SIG-M5 (cell line): ENCODE results near the gene CHD1.
A peak's percentile ranks its signal among the peaks of the same experiment; 100 is the strongest.
"Not testable (repeated sequence)": the region's sequence is repeated elsewhere in the genome, so short reads cannot be mapped to it uniquely, and the experiment has no call there.

Source experiments
- DNase-seq: peaks from one replicate; lab custom pipeline; 2025; lab: John Stamatoyannopoulos, UW

CHD1 gene

DNA sequence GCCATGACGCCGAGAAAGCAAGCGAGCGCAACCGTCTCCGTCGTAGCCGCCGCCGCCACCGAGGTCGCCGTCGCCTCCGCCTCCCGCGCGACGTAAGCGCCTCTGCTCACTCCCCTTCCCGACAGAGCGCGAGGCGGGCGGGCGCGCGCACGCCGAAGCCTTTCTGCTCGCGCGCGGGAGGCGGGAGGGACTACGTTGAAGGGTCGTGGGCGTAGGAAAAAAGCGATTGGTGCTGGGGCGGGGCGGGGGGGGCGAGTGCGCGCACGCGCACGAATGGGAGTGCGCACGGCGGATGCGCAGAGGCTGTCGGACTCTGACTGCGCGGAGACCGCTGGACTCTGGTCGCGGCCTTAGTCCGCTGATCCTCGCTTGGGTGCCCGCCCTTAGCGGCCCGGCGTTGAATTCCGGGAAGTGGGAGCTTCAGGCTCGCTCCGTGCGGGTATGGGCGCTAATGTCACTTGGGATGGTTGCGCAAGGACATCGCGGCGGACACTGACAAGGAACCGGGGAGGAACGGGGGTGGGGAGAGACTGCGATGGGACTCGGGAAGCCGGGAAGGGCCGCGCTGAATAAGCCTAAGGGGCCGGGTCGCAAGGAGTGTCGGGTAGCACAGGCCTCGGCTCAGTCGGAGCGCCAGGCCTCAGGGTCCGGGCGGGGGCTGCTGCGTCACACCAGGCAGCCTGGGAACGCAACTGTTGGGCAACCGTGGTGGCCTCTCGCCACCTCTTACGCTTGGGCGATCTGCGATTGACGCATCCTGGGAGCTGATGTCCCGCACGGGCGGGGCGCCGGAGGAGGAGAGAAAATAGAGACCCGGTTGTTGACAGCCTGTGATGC is at the start of gene CHD1:
TSS of gene CHD1 (minus strand) at position 135 of the 837 bp plus-strand sequence. CDS start 2,621 bp downstream, outside the sequence.
- peak; percentile 92 for DNase-seq

GRCh38 chr5:98978528-98978927 is 49.7 kb upstream of the CHD1 start:
- DNase-seq = no peak

GRCh38 chr5:98977723-98978122 is 48.9 kb upstream of the CHD1 start:
- DNase-seq = no peak

- DNase-seq = no peak
Observed at GRCh38 chr5:98975682-98976407, 47.0 kb upstream of the CHD1 start.

DNA sequence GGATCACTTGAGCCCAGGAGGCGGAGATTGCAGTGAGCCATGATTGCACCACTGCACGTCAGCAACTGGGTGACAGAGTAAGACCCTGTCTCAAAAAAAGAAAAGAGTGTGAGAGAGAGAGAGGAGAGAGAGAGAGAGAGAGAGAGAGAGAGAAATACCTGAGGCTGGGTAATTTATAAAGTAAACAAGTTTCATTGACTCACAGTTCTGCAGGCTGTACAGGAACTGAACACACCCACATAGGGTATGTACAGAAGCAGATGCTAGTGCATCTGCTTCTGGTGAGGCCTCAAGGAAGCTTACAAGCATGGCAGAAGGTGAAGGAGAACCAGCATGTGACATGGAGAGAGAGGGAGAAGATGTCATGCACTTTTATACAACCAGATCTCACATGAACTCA is 46.4 kb upstream of the CHD1 start:
- DNase-seq = no peak

DNA sequence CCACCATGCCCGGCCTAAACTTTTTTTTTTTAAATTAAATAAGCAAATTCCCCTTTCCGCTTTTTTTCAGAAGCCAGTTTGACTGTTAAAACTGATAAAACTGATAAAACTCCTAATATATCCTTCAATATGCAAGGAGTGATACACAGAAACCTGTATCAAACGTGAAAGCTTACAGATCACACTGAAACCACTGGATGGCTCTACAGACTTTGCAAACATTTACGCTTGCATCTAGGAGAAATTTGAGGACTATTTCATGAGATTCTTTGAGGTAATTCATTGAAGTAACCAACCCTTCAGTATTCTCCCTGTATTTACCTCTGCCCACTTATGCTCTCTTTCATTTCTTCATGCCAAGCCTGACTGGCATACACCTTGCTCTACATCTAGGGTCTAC is 40.6 kb upstream of the CHD1 start:
- no peak for DNase-seq

DNA sequence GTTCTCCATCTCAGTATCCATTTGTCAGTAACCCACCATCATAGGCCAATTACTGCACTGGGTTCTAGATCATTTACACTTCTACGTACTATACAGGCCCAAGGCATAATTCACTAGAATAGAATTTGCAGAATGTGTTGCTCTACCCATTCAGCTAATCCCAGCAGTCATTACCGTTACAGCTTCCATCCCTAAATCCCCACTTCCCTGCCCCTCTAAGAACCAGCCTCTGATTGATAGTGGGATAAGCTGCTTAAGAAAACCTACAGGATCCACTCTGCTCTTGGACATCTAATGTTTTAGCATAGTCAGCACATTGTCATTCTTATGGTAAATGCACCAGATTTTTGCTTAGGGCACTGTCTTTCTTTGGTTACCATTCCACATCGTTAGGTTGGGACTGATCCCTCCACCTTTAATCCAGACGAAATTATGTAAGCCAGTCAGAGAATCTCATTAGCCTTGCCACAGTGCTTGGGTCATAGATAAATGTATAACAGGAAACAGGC is 39.3 kb upstream of the CHD1 start:
- DNase-seq = no peak

- no peak for DNase-seq
Observed at GRCh38 chr5:98965226-98965625, 36.4 kb upstream of the CHD1 start.

- no peak for DNase-seq
Observed at GRCh38 chr5:98964621-98965020, 35.8 kb upstream of the CHD1 start.

DNA sequence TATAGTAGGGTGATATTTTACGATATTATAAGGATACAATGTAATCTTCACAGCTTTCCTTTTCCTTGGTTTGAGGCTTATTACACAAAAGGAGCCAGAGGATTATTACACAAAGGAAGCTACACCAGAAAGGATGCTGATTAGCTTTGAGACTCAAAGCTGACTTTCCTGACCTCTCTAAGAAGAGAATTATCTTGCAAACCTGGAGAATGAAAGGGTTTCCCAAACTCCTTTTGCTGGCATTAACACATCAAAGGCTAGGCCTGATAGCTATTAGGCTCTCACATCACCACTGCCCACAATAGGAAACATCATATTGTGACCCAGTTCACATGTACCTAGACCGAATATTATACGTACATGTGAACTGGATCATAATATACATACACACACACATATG is 34.2 kb upstream of the CHD1 start:
- no peak for DNase-seq

DNA sequence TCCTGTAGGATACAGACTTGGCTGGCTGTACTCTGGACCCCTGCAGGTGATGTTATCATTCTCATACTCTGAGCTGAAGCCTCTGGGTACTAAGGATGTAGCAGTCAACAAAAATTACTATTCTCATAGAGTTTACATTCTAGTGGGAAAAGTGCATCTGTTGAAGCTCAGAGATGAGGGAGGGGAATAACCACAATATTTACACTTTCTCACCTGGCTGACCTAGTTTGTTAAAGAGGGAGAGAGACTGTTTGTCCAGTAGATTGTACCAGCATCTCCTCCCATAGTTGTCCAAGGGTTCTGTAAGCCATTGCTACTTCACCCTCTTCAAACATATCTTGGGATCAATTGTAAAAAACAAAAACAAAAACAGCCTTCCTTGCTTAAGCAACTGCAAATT is 33.8 kb upstream of the CHD1 start:
- DNase-seq = no peak

DNA sequence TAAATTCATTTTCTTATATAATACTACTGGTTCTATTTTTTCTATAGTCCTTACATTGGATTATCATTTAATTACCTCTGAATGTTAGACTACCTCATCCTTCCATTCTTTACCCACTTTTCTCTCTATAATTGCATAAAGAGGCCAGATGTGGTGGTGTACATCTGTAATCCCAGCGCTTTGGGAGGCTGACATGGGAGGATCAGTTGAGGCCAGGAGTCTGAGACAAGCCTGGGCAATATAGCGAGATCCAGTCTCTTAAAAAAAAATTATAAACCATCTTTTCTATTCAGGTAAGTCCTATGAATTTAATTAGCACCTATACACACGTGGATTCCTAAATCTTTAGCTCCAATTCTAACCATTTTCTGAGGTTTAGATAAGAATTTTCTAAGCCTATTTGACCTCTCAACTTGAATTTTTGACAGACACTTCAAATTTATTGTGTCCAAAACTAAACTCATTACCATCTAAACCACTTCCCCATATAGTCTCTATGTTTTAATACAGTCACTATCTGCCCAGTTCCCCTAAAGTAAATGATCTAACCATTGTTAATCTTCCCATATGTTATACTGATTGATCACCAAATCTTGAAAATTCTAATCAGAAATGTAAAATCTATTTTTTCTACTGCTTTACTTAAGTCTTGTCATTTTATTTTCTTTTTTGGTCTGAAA is 33.0 kb upstream of the CHD1 start:
- no peak for DNase-seq

DNA sequence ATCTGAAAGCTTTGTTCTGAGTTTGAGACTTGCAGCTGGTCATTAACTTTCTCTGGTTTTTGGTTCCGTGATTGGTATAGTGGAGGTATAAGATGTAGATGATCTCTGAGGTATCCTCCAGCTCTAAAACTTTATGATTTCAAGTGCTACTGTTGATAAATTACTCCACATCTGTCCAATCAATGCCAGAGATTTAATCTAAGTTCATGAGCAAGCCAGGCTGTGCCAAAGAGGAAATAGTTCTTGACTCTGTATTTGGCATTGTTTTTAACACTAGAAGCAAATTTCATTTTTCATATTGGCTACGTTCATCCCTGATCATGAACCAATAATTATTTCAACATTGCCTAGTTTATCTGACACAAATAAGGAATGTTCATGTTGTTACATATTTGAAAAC is 28.5 kb upstream of the CHD1 start:
- no peak for DNase-seq

GRCh38 chr5:98955888-98956287 is 27.1 kb upstream of the CHD1 start:
- DNase-seq = not testable (repeated sequence)

- DNase-seq = not testable (repeated sequence)
Observed at GRCh38 chr5:98955471-98955870, 26.7 kb upstream of the CHD1 start.

- DNase-seq = no peak
Observed at GRCh38 chr5:98954392-98955028, 25.7 kb upstream of the CHD1 start.

- DNase-seq = no peak
Observed at GRCh38 chr5:98942847-98943246, 14.0 kb upstream of the CHD1 start.

- DNase-seq = peak; percentile 60
Observed at GRCh38 chr5:98941131-98941883, 12.5 kb upstream of the CHD1 start.

DNA sequence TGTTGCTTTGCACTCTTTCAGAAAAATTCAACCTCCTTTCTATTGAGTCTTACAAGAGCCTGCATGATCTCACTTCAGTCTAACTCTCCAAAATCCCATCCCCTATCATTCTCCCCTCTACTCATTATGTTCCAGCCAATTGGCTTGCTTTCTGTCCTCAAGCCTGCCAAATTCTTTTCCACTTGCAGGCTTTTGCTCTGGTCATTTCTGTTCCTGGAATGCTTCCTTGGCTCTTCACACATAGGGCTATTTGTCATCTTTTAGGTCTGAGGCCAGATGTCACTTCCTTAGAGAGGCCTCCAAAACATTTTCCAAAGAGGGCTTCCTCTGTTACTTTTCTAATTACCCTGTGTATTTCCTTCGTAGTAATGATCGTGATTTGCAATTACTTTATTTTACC is 11.8 kb upstream of the CHD1 start:
- DNase-seq = no peak

GRCh38 chr5:98938464-98938863 is 9.7 kb upstream of the CHD1 start:
- no peak for DNase-seq

GRCh38 chr5:98936948-98937715 is 8.3 kb upstream of the CHD1 start:
- no peak for DNase-seq
